IMR-90 (cell line): ENCODE measurements around the gene ITPKA. TPM values are rescaled to one million over a fixed set of nuclear protein-coding genes. Genes with fewer than 3 reads are reported as not detected.

Source experiments
- ATAC-seq: fragments of 200-7000 bp; cut with Tn5 transposase; 2 replicates; pipeline ENCODE4 v1.9.1; 2020; ENCODE audit warnings: low read depth, mild to moderate bottlenecking, moderate library complexity
- BruUV-seq: library from RNA; stranded (reverse); fragments of 400-500 nt; replicated peaks from 2 replicates; lab custom pipeline; 2021; lab: Mats Ljungman, UMichigan
- CTCF ChIA-PET: fragments of 300-600 bp; formaldehyde crosslinking; extraction: SDS; loops from one replicate; lab custom pipeline; 2021; ENCODE audit warnings: antibody characterized with exemption; lab: Yijun Ruan, JAX
- POLR2A ChIA-PET: fragments of 300-600 bp; sonication (Branson Sonifier 250); formaldehyde crosslinking; loops from one replicate; lab custom pipeline; 2022; ENCODE audit warnings: antibody characterized with exemption; ENCODE audit not compliant: unreplicated experiment; lab: Charles Lee
- DNase-seq: peaks from one replicate; pipeline ENCODE4 v3.0.0; 2013
- H2AFZ ChIP-seq: replicated peaks from 2 replicates; pipeline ENCODE3; 2013; ENCODE audit warnings: low read length, mild to moderate bottlenecking; ENCODE audit not compliant: poor library complexity
- H2AK5ac ChIP-seq: 2 replicates; pipeline ENCODE4 v1.6.1; 2013; ENCODE audit warnings: low read depth, low read length, inconsistent platforms
- H2AK9ac ChIP-seq: replicated peaks from 2 replicates; pipeline ENCODE3; 2013; ENCODE audit warnings: mild to moderate bottlenecking, low read depth, low read length, moderate library complexity; ENCODE audit not compliant: poor library complexity
- H2BK120ac ChIP-seq: 2 replicates; pipeline ENCODE4 v1.6.1; 2013; ENCODE audit warnings: low read depth, low read length, inconsistent platforms
- H2BK15ac ChIP-seq: 3 replicates; pipeline ENCODE4 v1.6.1; 2013; ENCODE audit warnings: low read depth, low read length, inconsistent platforms
- H2BK20ac ChIP-seq: 2 replicates; pipeline ENCODE4 v1.6.1; 2013; ENCODE audit warnings: low read depth, mild to moderate bottlenecking, inconsistent platforms, low read length, moderate library complexity
- H2BK5ac ChIP-seq: 2 replicates; pipeline ENCODE4 v1.6.1; 2013; ENCODE audit warnings: mild to moderate bottlenecking, low read depth, low read length, inconsistent platforms; ENCODE audit not compliant: poor library complexity, severe bottlenecking
- H3K14ac ChIP-seq: replicated peaks from 2 replicates; pipeline ENCODE4 v1.6.1; 2013; ENCODE audit warnings: low read depth, low read length, inconsistent platforms
- H3K18ac ChIP-seq: 2 replicates; pipeline ENCODE4 v1.6.1; 2013; ENCODE audit warnings: low read depth, low read length, control low read depth
- H3K23ac ChIP-seq: 2 replicates; pipeline ENCODE4 v1.6.1; 2013; ENCODE audit warnings: low read depth, low read length, inconsistent platforms
- H3K27ac ChIP-seq: 2 replicates; pipeline ENCODE4 v1.5.1; 2013; ENCODE audit warnings: mild to moderate bottlenecking, control low read depth, low read length; ENCODE audit not compliant: insufficient read depth
- H3K27me3 ChIP-seq: 2 replicates; pipeline ENCODE4 v1.6.1; 2013; ENCODE audit warnings: low read length; ENCODE audit not compliant: control insufficient read depth, insufficient read depth
- H3K36me3 ChIP-seq: 2 replicates; pipeline ENCODE4 v1.6.1; 2013; ENCODE audit warnings: low read length, mixed read lengths; ENCODE audit not compliant: control insufficient read depth, insufficient read depth
- H3K4ac ChIP-seq: 2 replicates; pipeline ENCODE4 v1.6.1; 2013; ENCODE audit warnings: low read depth, low read length, inconsistent platforms
- H3K4me1 ChIP-seq: 2 replicates; pipeline ENCODE4 v1.6.1; 2013; ENCODE audit warnings: low read length, mixed read lengths; ENCODE audit not compliant: control insufficient read depth, insufficient read depth
- H3K4me2 ChIP-seq: 2 replicates; pipeline ENCODE4 v1.6.1; 2013; ENCODE audit warnings: low read depth, mild to moderate bottlenecking, control low read depth, low read length, moderate library complexity
- H3K4me3 ChIP-seq: 2 replicates; pipeline ENCODE4 v1.5.1; 2013; ENCODE audit warnings: low read depth, mild to moderate bottlenecking, control low read depth, low read length, moderate library complexity; ENCODE audit not compliant: insufficient read depth
- H3K56ac ChIP-seq: 2 replicates; pipeline ENCODE4 v1.6.1; 2013; ENCODE audit warnings: low read length, inconsistent platforms; ENCODE audit not compliant: insufficient read depth; ENCODE audit errors: extremely low read depth
- H3K79me1 ChIP-seq, 2 experiments: 2 replicates each; pipeline ENCODE4 v1.6.1; 2013; ENCODE audit warnings: low read length in 2 of 2, inconsistent platforms in 1 of 2, low read depth in 1 of 2
- H3K9ac ChIP-seq: 2 replicates; pipeline ENCODE4 v1.6.1; 2013; ENCODE audit warnings: low read depth, low read length, control low read depth
- H3K9me1 ChIP-seq: 2 replicates; pipeline ENCODE4 v1.6.1; 2013; ENCODE audit warnings: low read length, inconsistent platforms; ENCODE audit not compliant: insufficient read depth
- H3K9me3 ChIP-seq: 2 replicates; pipeline ENCODE4 v1.6.1; 2013; ENCODE audit warnings: low read length; ENCODE audit not compliant: control insufficient read depth, insufficient read depth
- H4K20me1 ChIP-seq: 2 replicates; pipeline ENCODE4 v1.6.1; 2013; ENCODE audit warnings: low read length, inconsistent platforms; ENCODE audit not compliant: insufficient read depth
- H4K5ac ChIP-seq: 2 replicates; pipeline ENCODE4 v1.6.1; 2013; ENCODE audit warnings: mild to moderate bottlenecking, low read depth, low read length, control low read depth
- H4K8ac ChIP-seq, 2 experiments: 2 replicates each; pipeline ENCODE4 v1.6.1; 2013; ENCODE audit warnings: low read depth in 2 of 2, low read length in 2 of 2, control low read depth in 1 of 2, inconsistent platforms in 1 of 2
- H4K91ac ChIP-seq: 2 replicates; pipeline ENCODE4 v1.6.1; 2013; ENCODE audit warnings: low read depth, low read length, inconsistent platforms; ENCODE audit not compliant: insufficient read depth
- BHLHE40 ChIP-seq: fragments of 150-350 bp; IDR thresholded peaks from 2 replicates; pipeline ENCODE4 v1.6.1; 2016; ENCODE audit warnings: mild to moderate bottlenecking, low read depth, low read length
- CEBPB ChIP-seq: IDR thresholded peaks from 2 replicates; pipeline ENCODE4 v1.6.1; 2012; ENCODE audit warnings: low read depth, low read length, improper control_type of control experiment
- CHD1 ChIP-seq: IDR thresholded peaks from 2 replicates; pipeline ENCODE4 v1.6.1; 2012; ENCODE audit warnings: low read depth, low read length, improper control_type of control experiment
- CTCF ChIP-seq: conservative IDR thresholded peaks from 2 replicates; pipeline ENCODE4 v1.5.1; 2012; ENCODE audit warnings: mild to moderate bottlenecking, low read depth, low read length, improper control_type of control experiment
- ELK1 ChIP-seq: fragments of 150-350 bp; IDR thresholded peaks from 2 replicates; pipeline ENCODE4 v1.6.1; 2016; ENCODE audit warnings: low read depth, mild to moderate bottlenecking, low read length, moderate library complexity, borderline replicate concordance
- FOS ChIP-seq: fragments of 150-350 bp; IDR thresholded peaks from 2 replicates; pipeline ENCODE4 v1.6.1; 2016; ENCODE audit warnings: low read depth, low read length
- MAFK ChIP-seq: IDR thresholded peaks from 2 replicates; pipeline ENCODE4 v1.6.1; 2012; ENCODE audit warnings: low read depth, low read length, improper control_type of control experiment
- MAZ ChIP-seq: IDR thresholded peaks from 2 replicates; pipeline ENCODE4 v1.6.1; 2012; ENCODE audit warnings: low read depth, mild to moderate bottlenecking, low read length, improper control_type of control experiment, moderate library complexity, borderline replicate concordance
- MXI1 ChIP-seq: IDR thresholded peaks from 2 replicates; pipeline ENCODE4 v1.6.1; 2012; ENCODE audit warnings: low read depth, mild to moderate bottlenecking, low read length, moderate library complexity, borderline replicate concordance
- NFE2L2 ChIP-seq: fragments of 150-350 bp; IDR thresholded peaks from 2 replicates; pipeline ENCODE4 v1.6.1; 2016; ENCODE audit warnings: low read depth, mild to moderate bottlenecking, low read length
- POLR2A ChIP-seq: IDR thresholded peaks from 2 replicates; pipeline ENCODE4 v1.6.1; 2012; ENCODE audit warnings: mild to moderate bottlenecking, low read depth, low read length
- RAD21 ChIP-seq: IDR thresholded peaks from 2 replicates; pipeline ENCODE4 v1.6.1; 2012; ENCODE audit warnings: low read length, improper control_type of control experiment
- RCOR1 ChIP-seq: IDR thresholded peaks from 2 replicates; pipeline ENCODE4 v1.6.1; 2012; ENCODE audit warnings: mild to moderate bottlenecking, low read length, improper control_type of control experiment; ENCODE audit not compliant: insufficient replicate concordance
- RFX5 ChIP-seq: IDR thresholded peaks from 2 replicates; pipeline ENCODE4 v1.8.0; 2012; ENCODE audit warnings: low read depth, mild to moderate bottlenecking, low read length, moderate library complexity
- SMC3 ChIP-seq: fragments of 150-350 bp; IDR thresholded peaks from 2 replicates; pipeline ENCODE4 v1.6.1; 2016; ENCODE audit warnings: low read depth, mild to moderate bottlenecking, antibody characterized with exemption, low read length, moderate library complexity
- USF2 ChIP-seq: fragments of 150-350 bp; IDR thresholded peaks from 2 replicates; pipeline ENCODE4 v1.6.1; 2017; ENCODE audit warnings: mild to moderate bottlenecking, antibody characterized with exemption, low read length, low read depth
- WGBS, 2 experiments: methylation state at CpG; one replicate each; pipeline versions ENCODE4 v1.1.5 to v1.1.7; 2013; ENCODE audit warnings: missing lambda C conversion rate in 2 of 2; ENCODE audit not compliant: insufficient read length in 1 of 2; ENCODE audit errors: extremely low coverage in 2 of 2; 5-methylcytosine and 5-hydroxymethylcytosine counted together
- dilution Hi-C: fragments of 300-500 bp; cut with HindIII; formaldehyde crosslinking; loops from one replicate; pipeline ENCODE4 v1.14.3; 2018; ENCODE audit warnings: low sequenced_read_pairs; ENCODE audit not compliant: unreplicated experiment
- in situ Hi-C: fragments of 300-500 bp; cut with MboI; formaldehyde crosslinking; loops from 3 replicates; pipeline ENCODE4 v1.14.3; 2019; ENCODE audit warnings: low sequenced_read_pairs, inconsistent platforms, mixed read lengths
- intact Hi-C: fragments of 100-400 bp; cut with micrococcal nuclease; formaldehyde crosslinking; loops from 2 replicates; pipeline ENCODE4 v1.10.0; 2022
- polyA plus RNA-seq, 3 experiments: library from polyadenylated mRNA; depleted of rRNA; stranded (reverse); fragments of >200 nt; gene quantifications; 2 replicates each; pipeline ENCODE4 v1.2.3, GENCODE V29; 2012; ENCODE audit warnings: low replicate concordance in 1 of 3
- total RNA-seq: library from RNA; depleted of rRNA; stranded (reverse); fragments of >200 nt; gene quantifications from 2 replicates; pipeline ENCODE4 v1.2.3, GENCODE V29; 2012

The ITPKA gene
- total and polyA plus RNA-seq, 2 of the 4 experiments (the other 2 are of a cell fraction), result 1.1 to 1.8 TPM

- Histone ChIP-seq H3K18ac (no peak overlapping the region), H4K8ac (no peak overlapping the region), H2BK15ac (no peak overlapping the region), H3K4me1 (peaks cover 8% of the 10 kb centered on the region; the same call in 1 of the 2 replicates), H3K9ac (no peak overlapping the region), H2BK120ac (no peak overlapping the region), H2BK5ac (no peak overlapping the region), H3K79me1 (no peaks in the 10 kb centered on the region), H4K5ac (no peak overlapping the region), H3K27ac (no peak overlapping the region), H2AK9ac (no peak overlapping the region), H3K4me2 (no peak overlapping the region), H3K14ac (no peak overlapping the region), H2BK20ac (no peak overlapping the region), H3K27me3 (peaks cover 38% of the 10 kb centered on the region), H3K56ac (no peak overlapping the region), H4K20me1 (no peaks in the 10 kb centered on the region), H3K4me3 (no peak overlapping the region), H2AK5ac (no peak overlapping the region), H3K9me3 (no peaks in the 10 kb centered on the region), H3K4ac (no peak overlapping the region), H3K9me1 (no peaks in the 10 kb centered on the region), H2AFZ (no peak overlapping the region), H3K23ac (no peak overlapping the region), H4K91ac (no peak overlapping the region), H3K36me3 (peaks cover 2% of the 10 kb centered on the region; the same call in 1 of the 2 replicates)
- WGBS, 2 experiments, result no CpG with 5 or more reads among the region's 7 CpGs
- DNase-seq (no peak), ATAC-seq (no peak)
- ChIA-PET CTCF (interaction anchor here (1.0 kb wide), 1 partner anchor 301 kb away, joined by 3 read pairs; no protein-coding TSS in a partner anchor), POLR2A (no interaction called here)
- TF ChIP-seq MXI1 (no peak), USF2 (no peak), CHD1 (no peak), FOS (no peak), CEBPB (no peak), ELK1 (no peak), POLR2A (no peak), CTCF (no peak), RCOR1 (no peak), MAFK (no peak), NFE2L2 (no peak), SMC3 (no peak), BHLHE40 (no peak), RFX5 (no peak), MAZ (no peak), RAD21 (no peak)
- BruUV-seq, result no TSS peak
- dilution Hi-C loops (no loop called here), intact Hi-C loops (no loop called here), in situ Hi-C loops (no loop called here)
These were observed 17.1 kb downstream of the ITPKA start for GRCh38 chr15:41510728-41511127.
